Nephron progenitor cell (in vitro differentiated cells): ENCODE data around the gene PROKR1.
A peak's percentile ranks its signal among the peaks of the same experiment; 100 is the strongest.
"Not testable (repeated sequence)": the region's sequence is repeated elsewhere in the genome, so short reads cannot be mapped to it uniquely, and the experiment has no call there.

ENCODE experiments used
- DNase-seq: peaks from one replicate; pipeline ENCODE4 v3.0.0; 2021
- H3K27ac Mint-ChIP-seq: 2 replicates; pipeline ENCODE4 v1.8.0; 2021; ENCODE audit warnings: mild to moderate bottlenecking, moderate library complexity, mixed read lengths
- H3K27me3 Mint-ChIP-seq: 2 replicates; pipeline ENCODE4 v1.8.0; 2021; ENCODE audit warnings: mild to moderate bottlenecking, low read depth, mixed read lengths; ENCODE audit not compliant: poor library complexity
- H3K36me3 Mint-ChIP-seq: 2 replicates; pipeline ENCODE4 v1.8.0; 2021; ENCODE audit warnings: low read depth, mixed read lengths
- H3K4me1 Mint-ChIP-seq: 2 replicates; pipeline ENCODE4 v1.8.0; 2021; ENCODE audit warnings: mixed read lengths
- H3K4me3 Mint-ChIP-seq: 2 replicates; pipeline ENCODE4 v1.8.0; 2021; ENCODE audit warnings: mild to moderate bottlenecking, moderate library complexity, mixed read lengths
- H3K9me3 Mint-ChIP-seq: 2 replicates; pipeline ENCODE4 v1.8.0; 2021; ENCODE audit warnings: mild to moderate bottlenecking, moderate library complexity, mixed read lengths
- CTCF ChIP-seq: fragments of 200-600 bp; sonication (generic); IDR thresholded peaks from 2 replicates; pipeline ENCODE4 v1.5.0; 2021; ENCODE audit warnings: antibody characterized with exemption

PROKR1 gene

GRCh38 chr2:68673631-68674030 is 30.3 kb downstream of the PROKR1 start:
- H3K4me1 Mint-ChIP-seq = no peaks in the 10 kb centered on the region
- no peaks in the 10 kb centered on the region for H3K36me3 Mint-ChIP-seq
- H3K9me3 Mint-ChIP-seq = peaks cover 22% of the 10 kb centered on the region
- no peak overlapping the region for H3K27ac Mint-ChIP-seq
- peaks cover 3% of the 10 kb centered on the region for H3K27me3 Mint-ChIP-seq
- H3K4me3 Mint-ChIP-seq = no peak overlapping the region
- TF ChIP-seq CTCF = no peak
- no peak for DNase-seq

GRCh38 chr2:68675470-68675869 is 32.1 kb downstream of the PROKR1 start:
- no peak for DNase-seq
- no peak for TF ChIP-seq CTCF
- Mint-ChIP-seq H3K4me3 (no peak overlapping the region), H3K4me1 (no peaks in the 10 kb centered on the region), H3K9me3 (peaks cover 40% of the 10 kb centered on the region), H3K27me3 (peaks cover 3% of the 10 kb centered on the region), H3K27ac (no peak overlapping the region), H3K36me3 (peaks cover 7% of the 10 kb centered on the region)

- H3K27ac Mint-ChIP-seq, H3K27me3 Mint-ChIP-seq, H3K4me3 Mint-ChIP-seq, H3K4me1 Mint-ChIP-seq, DNase-seq: not testable (repeated sequence)
- H3K9me3 Mint-ChIP-seq = peaks cover 56% of the 10 kb centered on the region
- H3K36me3 Mint-ChIP-seq = peaks cover 23% of the 10 kb centered on the region
These were observed 34.5 kb downstream of the PROKR1 start for GRCh38 chr2:68677837-68678236.

GRCh38 chr2:68679166-68679916 is 36.0 kb downstream of the PROKR1 start:
- not testable (repeated sequence) for H3K27ac Mint-ChIP-seq, H3K4me1 Mint-ChIP-seq, H3K27me3 Mint-ChIP-seq
- Mint-ChIP-seq H3K4me3 (peak overlapping the region; percentile 72), H3K9me3 (peaks cover 49% of the 10 kb centered on the region), H3K36me3 (peaks cover 23% of the 10 kb centered on the region)
- DNase-seq = peak; percentile 27

- not testable (repeated sequence) for H3K27me3 Mint-ChIP-seq, DNase-seq, H3K27ac Mint-ChIP-seq, H3K4me1 Mint-ChIP-seq
- Mint-ChIP-seq H3K9me3 (peaks cover 45% of the 10 kb centered on the region), H3K36me3 (peaks cover 23% of the 10 kb centered on the region), H3K4me3 (peak overlapping the region; percentile 72)
These were observed 36.5 kb downstream of the PROKR1 start for GRCh38 chr2:68679917-68680267.

- Mint-ChIP-seq H3K4me1 (no peaks in the 10 kb centered on the region), H3K36me3 (peaks cover 35% of the 10 kb centered on the region), H3K4me3 (no peak overlapping the region), H3K27me3 (no peaks in the 10 kb centered on the region), H3K27ac (no peak overlapping the region), H3K9me3 (peaks cover 32% of the 10 kb centered on the region)
- TF ChIP-seq CTCF = no peak
- DNase-seq = no peak
These were observed 40.8 kb downstream of the PROKR1 start for GRCh38 chr2:68684197-68684596.

- no peak for TF ChIP-seq CTCF
- H3K36me3 Mint-ChIP-seq = peaks cover 20% of the 10 kb centered on the region
- H3K4me1 Mint-ChIP-seq = peaks cover 5% of the 10 kb centered on the region
- peaks cover 13% of the 10 kb centered on the region for H3K9me3 Mint-ChIP-seq
- H3K27ac Mint-ChIP-seq = no peak overlapping the region
- no peak overlapping the region for H3K4me3 Mint-ChIP-seq
- no peaks in the 10 kb centered on the region for H3K27me3 Mint-ChIP-seq
- DNase-seq = no peak
These were observed 42.8 kb downstream of the PROKR1 start for GRCh38 chr2:68686178-68686577.
